ENCODE results near the gene EOLA2.

Gene EOLA2

DNA sequence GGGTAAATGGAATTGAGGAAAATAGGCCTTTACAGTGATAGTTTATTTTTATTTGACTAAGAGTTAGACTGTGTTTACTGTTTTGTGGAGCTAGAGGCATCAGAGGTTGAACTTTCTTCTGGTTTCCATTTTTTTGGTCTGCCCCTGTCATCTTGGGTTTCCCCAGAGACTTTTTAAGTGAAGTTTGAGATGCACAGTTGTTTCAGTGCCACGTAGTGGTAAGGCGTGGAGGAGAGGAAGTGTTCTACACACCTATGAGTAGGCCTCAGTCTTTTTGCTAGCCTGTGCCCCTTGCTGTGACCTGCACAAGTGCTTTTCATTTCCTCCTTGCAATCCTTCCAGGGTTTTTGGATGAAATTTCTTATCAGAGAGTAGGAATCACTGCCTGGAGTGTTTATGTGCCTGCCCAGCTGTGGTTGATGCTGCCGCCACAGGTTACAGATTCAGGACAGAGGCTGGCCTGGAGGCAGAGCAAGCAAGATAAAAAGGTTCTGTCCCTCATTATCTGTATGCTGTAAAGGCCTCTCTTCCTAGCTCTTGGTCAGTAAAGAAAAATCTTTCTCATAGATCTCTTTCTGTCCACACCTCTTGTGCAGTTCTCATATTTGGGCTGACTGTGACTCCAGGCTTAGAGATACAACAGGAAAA, 21.4 kb downstream of the EOLA2 start:
- TF ChIP-seq, protein P1, sequence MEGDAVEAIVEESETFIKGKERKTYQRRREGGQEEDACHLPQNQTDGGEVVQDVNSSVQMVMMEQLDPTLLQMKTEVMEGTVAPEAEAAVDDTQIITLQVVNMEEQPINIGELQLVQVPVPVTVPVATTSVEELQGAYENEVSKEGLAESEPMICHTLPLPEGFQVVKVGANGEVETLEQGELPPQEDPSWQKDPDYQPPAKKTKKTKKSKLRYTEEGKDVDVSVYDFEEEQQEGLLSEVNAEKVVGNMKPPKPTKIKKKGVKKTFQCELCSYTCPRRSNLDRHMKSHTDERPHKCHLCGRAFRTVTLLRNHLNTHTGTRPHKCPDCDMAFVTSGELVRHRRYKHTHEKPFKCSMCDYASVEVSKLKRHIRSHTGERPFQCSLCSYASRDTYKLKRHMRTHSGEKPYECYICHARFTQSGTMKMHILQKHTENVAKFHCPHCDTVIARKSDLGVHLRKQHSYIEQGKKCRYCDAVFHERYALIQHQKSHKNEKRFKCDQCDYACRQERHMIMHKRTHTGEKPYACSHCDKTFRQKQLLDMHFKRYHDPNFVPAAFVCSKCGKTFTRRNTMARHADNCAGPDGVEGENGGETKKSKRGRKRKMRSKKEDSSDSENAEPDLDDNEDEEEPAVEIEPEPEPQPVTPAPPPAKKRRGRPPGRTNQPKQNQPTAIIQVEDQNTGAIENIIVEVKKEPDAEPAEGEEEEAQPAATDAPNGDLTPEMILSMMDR (IDR thresholded peaks at IDR 0.05; ENCODE audit: low read depth, low read length) = no peak
- no peak for DNase-seq (ENCODE audit: extremely low read depth, low read depth)

DNA sequence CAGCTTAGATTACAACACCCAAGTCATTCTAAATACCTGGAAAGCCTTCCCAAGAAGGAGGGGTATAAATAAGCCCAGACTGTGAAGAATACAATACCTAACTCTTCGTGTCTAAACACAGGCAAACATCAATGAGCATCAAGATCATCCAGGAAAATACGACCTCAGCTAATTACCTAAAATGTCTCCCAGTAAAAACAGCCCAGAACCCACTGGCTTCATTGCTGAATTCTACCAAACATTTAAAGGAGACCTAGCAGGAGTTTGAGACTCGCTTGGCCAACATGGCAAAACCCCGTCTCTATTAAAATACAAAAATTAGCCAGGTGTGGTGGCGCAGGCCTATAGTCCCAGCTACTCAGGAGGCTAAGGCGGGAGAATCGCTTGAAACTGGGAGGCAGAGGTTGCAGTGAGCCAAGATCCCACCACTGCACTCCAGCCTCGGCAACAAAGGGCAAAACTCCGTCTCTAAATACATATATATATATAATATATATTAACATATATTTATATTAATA, 28.1 kb downstream of the EOLA2 start:
- DNase-seq (ENCODE audit: extremely low read depth, low read depth) = no peak
- TF ChIP-seq, protein P1 (IDR thresholded peaks at IDR 0.05; ENCODE audit: low read depth, low read length) = no peak

DNA sequence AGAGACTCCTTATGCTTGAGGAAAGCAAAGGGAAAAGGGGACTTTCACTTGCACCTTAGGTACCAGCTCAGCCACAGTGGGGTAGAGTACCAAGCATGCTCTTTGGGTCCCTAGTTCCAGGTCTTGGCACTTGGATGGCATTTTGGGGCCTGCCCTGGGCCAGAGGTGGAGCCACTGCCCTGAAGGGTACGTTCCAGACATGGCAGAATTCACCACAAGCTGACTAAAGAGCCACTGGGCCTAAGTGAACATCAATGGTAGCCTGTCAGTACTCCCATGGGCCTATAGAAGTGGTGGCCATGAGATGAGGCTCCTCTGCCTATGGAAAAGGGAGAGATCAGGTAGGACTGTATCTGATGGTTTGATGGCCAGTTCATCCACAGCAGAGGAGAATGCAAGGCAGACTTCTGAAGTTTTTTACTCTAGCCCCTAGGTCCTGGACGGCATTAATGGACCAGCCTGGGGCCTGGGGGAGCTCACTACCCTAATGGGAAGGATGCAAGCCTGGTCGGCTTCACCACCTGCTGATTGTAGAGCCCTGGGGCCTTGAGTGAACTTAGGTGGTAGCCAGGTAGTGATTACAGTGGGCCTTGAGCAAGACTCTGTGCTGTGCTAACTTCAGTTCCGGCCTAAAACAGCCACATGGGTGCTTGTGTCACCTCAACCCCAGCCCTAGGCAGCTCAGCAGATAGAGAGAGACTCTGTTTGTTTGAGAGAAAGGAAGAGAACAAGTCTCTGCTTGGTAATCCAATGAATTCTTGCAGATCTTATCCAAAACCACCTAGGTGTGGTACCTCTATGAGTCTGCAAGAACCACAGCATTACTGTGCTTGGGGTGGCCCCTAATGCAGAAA, 28.7 kb downstream of the EOLA2 start:
- no peak for DNase-seq (ENCODE audit: extremely low read depth, low read depth)
- TF ChIP-seq, protein P1 (IDR thresholded peaks at IDR 0.05; ENCODE audit: low read depth, low read length) = no peak

DNA sequence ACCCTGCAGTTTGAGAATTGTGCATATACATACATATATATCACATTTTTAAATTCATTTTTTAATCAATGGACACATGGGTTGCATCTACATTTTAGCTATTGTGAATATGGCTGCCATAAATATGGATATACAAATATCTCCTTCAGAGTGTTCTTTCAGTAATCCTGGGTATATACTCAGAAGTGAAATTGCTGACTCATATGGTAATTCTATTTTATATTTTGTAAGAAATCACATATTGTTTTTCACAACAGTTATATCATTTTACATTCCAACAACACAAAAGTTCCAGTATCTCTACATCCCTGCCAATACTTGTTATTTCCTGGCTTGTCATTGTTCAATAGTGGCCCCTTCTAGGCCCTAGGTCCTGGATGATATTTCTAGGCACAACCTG, 29.6 kb downstream of the EOLA2 start:
- TF ChIP-seq, protein P1 (IDR thresholded peaks at IDR 0.05; ENCODE audit: low read depth, low read length) = no peak
- DNase-seq (ENCODE audit: extremely low read depth, low read depth) = no peak

DNA sequence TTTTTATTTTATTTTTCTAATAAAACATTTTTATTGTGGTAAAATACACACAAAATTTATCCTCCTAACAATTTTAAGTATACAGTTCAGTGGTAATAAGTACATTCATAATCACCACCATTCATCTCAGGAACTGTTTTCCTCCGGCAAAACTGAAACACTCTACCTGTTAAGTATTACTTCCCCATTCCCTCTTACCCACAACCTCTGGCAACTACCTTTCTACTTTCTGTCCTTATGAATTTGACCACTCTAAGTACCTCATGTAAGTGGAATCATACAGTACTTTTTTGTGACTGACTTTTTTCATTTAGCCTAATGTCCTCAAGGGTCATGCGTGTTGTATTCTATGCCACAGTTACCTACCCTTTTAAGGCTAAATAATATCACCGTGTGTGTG, 30.0 kb downstream of the EOLA2 start:
- DNase-seq (ENCODE audit: extremely low read depth, low read depth) = no peak
- TF ChIP-seq, protein P1 (IDR thresholded peaks at IDR 0.05; ENCODE audit: low read depth, low read length) = no peak

DNA sequence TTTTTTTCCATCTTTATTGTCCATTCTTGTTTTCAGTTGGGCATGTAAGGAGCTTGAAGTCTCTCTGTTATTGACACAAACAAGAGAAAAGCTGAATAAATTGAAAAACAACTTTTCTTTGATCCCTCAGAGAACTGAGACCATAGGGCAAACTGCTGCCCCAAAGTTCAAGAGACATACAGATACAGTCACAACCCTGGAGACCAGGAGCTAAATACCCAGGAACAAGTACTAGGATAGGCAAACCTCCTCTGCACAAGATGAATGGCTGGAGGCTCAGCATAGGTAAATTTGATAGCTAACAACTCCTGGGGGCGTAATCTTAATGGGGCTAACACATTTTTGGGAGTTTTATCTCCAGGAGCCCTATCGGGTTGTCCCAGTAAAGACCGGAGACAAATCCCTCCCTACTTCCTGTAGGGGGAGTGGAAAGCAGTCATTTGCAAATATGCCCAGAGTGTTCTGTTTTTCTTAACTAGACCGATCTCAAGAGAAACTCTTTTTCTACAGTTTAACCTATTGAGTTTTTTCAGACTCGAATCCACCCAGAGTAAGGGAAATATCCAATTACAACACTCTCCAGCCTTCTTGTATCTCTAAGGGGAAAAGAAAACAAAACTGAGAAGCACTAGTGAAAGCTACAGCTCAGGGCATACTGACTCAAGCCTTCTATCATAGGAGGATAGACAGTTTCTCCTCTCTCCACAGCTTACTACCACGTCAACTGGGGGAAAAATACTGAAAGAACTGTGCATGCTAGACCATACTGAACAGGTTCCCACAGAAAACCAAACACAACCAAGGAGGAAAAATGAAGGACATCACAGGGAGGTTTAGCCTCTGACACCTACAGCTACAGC, 34.2 kb downstream of the EOLA2 start:
- TF ChIP-seq, protein P1 (IDR thresholded peaks at IDR 0.05; ENCODE audit: low read depth, low read length) = peak; percentile 25
- no peak for DNase-seq (ENCODE audit: extremely low read depth, low read depth)

Data from AG09319 (cell line).